A549 treated with AZD2906 at 1 μM for 4 hours (cell line): Measurements from ENCODE around the gene LSM5. TPM values are rescaled to one million over a fixed set of nuclear protein-coding genes. Genes with fewer than 3 reads are reported as not detected.

Experiments
- total RNA-seq: library from RNA; stranded (reverse); fragments of 200-300 nt; extraction: Qiagen RNA extraction; gene quantifications from 5 replicates; pipeline ENCODE4 v1.2.3, GENCODE V29; 2022

The LSM5 gene
- total RNA-seq = 56.7 to 99.7 TPM (median 95.3 TPM) in 5 replicates

GRCh38 chr7:32490127-32490796 lies at the start of gene LSM5:
Gene LSM5, minus strand, starts transcription at chr7:32490380. Its CDS starts 15 bp downstream, at chr7:32490365.

GRCh38 chr7:32495298-32496051 lies 5.3 kb upstream of the LSM5 start, which contains the start of gene AVL9:
Gene AVL9, plus strand, starts transcription at chr7:32495489. Its CDS starts 221 bp downstream, at chr7:32495710.

Other genes starting within 250 kb of the LSM5 start
- 21.6 to 26.9 TPM (median 24.7 TPM) in 5 replicates for gene AVL9, start 5.1 kb upstream of the LSM5 start, total RNA-seq